ENCODE data around the gene C3orf18. TPM values are rescaled to one million over a fixed set of nuclear protein-coding genes. Genes with fewer than 3 reads are reported as not detected.

Gene C3orf18
- polyA plus RNA-seq, 4 donors = 1.1 to 3.9 (median 2.9) TPM

- no peaks in the 10 kb centered on the region for H3K9me3 ChIP-seq (ENCODE audit: control insufficient read depth in 2 of 2, insufficient read depth in 1 of 2, low read depth in 1 of 2, low read length in 1 of 2)
These were observed 32.7 kb upstream of the C3orf18 start for GRCh38 chr3:50600141-50600753.

GRCh38 chr3:50599716-50600118 is 32.2 kb upstream of the C3orf18 start:
- no peak overlapping the region for H3K4me3 ChIP-seq (ENCODE audit: low read depth in 1 of 3, low read length in 3 of 3)
- H3K9me3 ChIP-seq (ENCODE audit: control insufficient read depth in 2 of 2, insufficient read depth in 1 of 2, low read depth in 1 of 2, low read length in 1 of 2) = no peaks in the 10 kb centered on the region
- H3K4me1 ChIP-seq (ENCODE audit: control insufficient read depth in 3 of 3, insufficient read depth in 2 of 3, low read depth in 1 of 3, low read length in 2 of 3) = peaks cover 9 to 55% (median 21%) of the 10 kb centered on the region in 3 donors
- H3K27ac ChIP-seq (ENCODE audit: low read depth in 1 of 3, low read length in 2 of 3) = peak overlapping the region in 1 of 3 donors; percentile 35
- 80 to 83% (median 82%) methylated on average over 1 of the region's 1 CpG for WGBS, 3 donors
- FAIRE-seq (no peak), DNase-seq (no peak)
- H3K27me3 ChIP-seq (ENCODE audit: control insufficient read depth in 3 of 3, insufficient read depth in 3 of 3, low read length in 3 of 3) = no peaks in the 10 kb centered on the region
- peaks cover 0 to 39% (median 0%) of the 10 kb centered on the region in 3 donors for H3K36me3 ChIP-seq (ENCODE audit: control insufficient read depth in 3 of 3, insufficient read depth in 2 of 3, low read depth in 1 of 3, low read length in 3 of 3)

More at GRCh38 chr3:50600141-50600753, 32.7 kb upstream of the C3orf18 start:
- Histone ChIP-seq H3K27ac (ENCODE audit: low read depth in 1 of 3, low read length in 2 of 3) (peak overlapping the region; percentile 86 to 98 (median 97)), H3K36me3 (ENCODE audit: control insufficient read depth in 3 of 3, insufficient read depth in 2 of 3, low read depth in 1 of 3, low read length in 3 of 3) (peaks cover 0 to 44% (median 0%) of the 10 kb centered on the region in 3 donors), H3K27me3 (ENCODE audit: control insufficient read depth in 3 of 3, insufficient read depth in 3 of 3, low read length in 3 of 3) (no peaks in the 10 kb centered on the region), H3K4me3 (ENCODE audit: low read depth in 1 of 3, low read length in 3 of 3) (no peak overlapping the region), H3K4me1 (ENCODE audit: control insufficient read depth in 3 of 3, insufficient read depth in 2 of 3, low read depth in 1 of 3, low read length in 2 of 3) (peaks cover 9 to 57% (median 21%) of the 10 kb centered on the region in 3 donors)
- FAIRE-seq (no peak), DNase-seq (peak in 1 of 2 donors; percentile 27)
- WGBS, 3 donors = 53 to 72% (median 68%) methylated on average over 8 to 9 of the region's 9 CpGs

DNA sequence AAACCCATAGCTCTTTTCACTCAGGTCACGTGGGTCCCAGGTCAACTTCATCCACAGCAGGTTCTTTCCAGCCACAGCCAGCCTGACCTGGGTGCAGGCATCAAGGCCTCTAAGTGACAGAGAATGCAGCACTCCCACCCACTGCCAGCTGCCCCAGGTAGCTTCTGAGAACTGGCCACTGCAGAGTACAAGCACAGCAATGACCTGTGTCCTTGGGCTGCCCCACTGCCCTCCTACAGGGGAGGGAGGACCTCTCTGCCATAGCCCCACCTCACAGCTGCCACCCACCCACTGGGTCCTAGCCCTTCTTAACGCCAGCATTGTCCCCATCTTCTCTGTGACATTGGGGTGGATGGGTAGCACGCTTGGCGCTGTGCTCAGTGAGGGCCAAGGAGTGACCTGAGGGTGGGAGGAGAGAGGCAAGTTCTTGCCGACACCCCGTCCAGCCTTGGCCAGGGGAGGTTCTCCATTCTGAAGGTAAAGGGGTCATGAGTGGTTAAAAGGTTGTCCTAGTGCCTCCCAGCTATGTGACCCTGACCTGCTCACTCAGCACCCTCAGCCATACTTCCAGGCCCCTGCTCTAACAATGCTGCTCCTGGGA is 31.7 kb upstream of the C3orf18 start:
- no peak overlapping the region for H3K4me3 ChIP-seq (ENCODE audit: low read depth in 1 of 3, low read length in 3 of 3)
- 88 to 94% (median 92%) methylated on average over 6 of the region's 6 CpGs for WGBS, 3 donors
- DNase-seq (no peak), FAIRE-seq (no peak)
- H3K27ac ChIP-seq (ENCODE audit: low read depth in 1 of 3, low read length in 2 of 3) = no peak overlapping the region
- H3K36me3 ChIP-seq (ENCODE audit: control insufficient read depth in 3 of 3, insufficient read depth in 2 of 3, low read depth in 1 of 3, low read length in 3 of 3) = peaks cover 0 to 34% (median 0%) of the 10 kb centered on the region in 3 donors
- H3K27me3 ChIP-seq (ENCODE audit: control insufficient read depth in 3 of 3, insufficient read depth in 3 of 3, low read length in 3 of 3) = no peaks in the 10 kb centered on the region
- H3K4me1 ChIP-seq (ENCODE audit: control insufficient read depth in 3 of 3, insufficient read depth in 2 of 3, low read depth in 1 of 3, low read length in 2 of 3) = peaks cover 9 to 54% (median 21%) of the 10 kb centered on the region in 3 donors
- H3K9me3 ChIP-seq (ENCODE audit: control insufficient read depth in 2 of 2, insufficient read depth in 1 of 2, low read depth in 1 of 2, low read length in 1 of 2) = no peaks in the 10 kb centered on the region

GRCh38 chr3:50594253-50594785 is 26.8 kb upstream of the C3orf18 start:
- Histone ChIP-seq H3K36me3 (ENCODE audit: control insufficient read depth in 3 of 3, insufficient read depth in 2 of 3, low read depth in 1 of 3, low read length in 3 of 3) (peaks cover 0 to 5% (median 0%) of the 10 kb centered on the region in 3 donors), H3K4me3 (ENCODE audit: low read depth in 1 of 3, low read length in 3 of 3) (no peak overlapping the region), H3K27ac (ENCODE audit: low read depth in 1 of 3, low read length in 2 of 3) (no peak overlapping the region), H3K4me1 (ENCODE audit: control insufficient read depth in 3 of 3, insufficient read depth in 2 of 3, low read depth in 1 of 3, low read length in 2 of 3) (peaks cover 0 to 22% (median 3%) of the 10 kb centered on the region in 3 donors), H3K27me3 (ENCODE audit: control insufficient read depth in 3 of 3, insufficient read depth in 3 of 3, low read length in 3 of 3) (no peaks in the 10 kb centered on the region), H3K9me3 (ENCODE audit: control insufficient read depth in 2 of 2, insufficient read depth in 1 of 2, low read depth in 1 of 2, low read length in 1 of 2) (no peaks in the 10 kb centered on the region)
- 33 to 53% (median 41%) methylated on average over 2 of the region's 2 CpGs for WGBS, 3 donors
- FAIRE-seq = no peak
- DNase-seq = no peak

GRCh38 chr3:50592568-50592967 is 25.0 kb upstream of the C3orf18 start:
- no peak overlapping the region for H3K4me3 ChIP-seq (ENCODE audit: low read depth in 1 of 3, low read length in 3 of 3)
- DNase-seq (peak in 1 of 2 donors; percentile 27), FAIRE-seq (no peak)
- no peaks in the 10 kb centered on the region for H3K9me3 ChIP-seq (ENCODE audit: control insufficient read depth in 2 of 2, insufficient read depth in 1 of 2, low read depth in 1 of 2, low read length in 1 of 2)
- H3K27me3 ChIP-seq (ENCODE audit: control insufficient read depth in 3 of 3, insufficient read depth in 3 of 3, low read length in 3 of 3) = no peaks in the 10 kb centered on the region
- H3K4me1 ChIP-seq (ENCODE audit: control insufficient read depth in 3 of 3, insufficient read depth in 2 of 3, low read depth in 1 of 3, low read length in 2 of 3) = peaks cover 0 to 34% (median 3%) of the 10 kb centered on the region in 3 donors
- WGBS, 3 donors = 11 to 41% (median 29%) methylated on average over 5 of the region's 5 CpGs
- no peak overlapping the region for H3K27ac ChIP-seq (ENCODE audit: low read depth in 1 of 3, low read length in 2 of 3)
- H3K36me3 ChIP-seq (ENCODE audit: control insufficient read depth in 3 of 3, insufficient read depth in 2 of 3, low read depth in 1 of 3, low read length in 3 of 3) = no peaks in the 10 kb centered on the region

GRCh38 chr3:50591196-50591741 is 23.7 kb upstream of the C3orf18 start:
- Histone ChIP-seq H3K27me3 (ENCODE audit: control insufficient read depth in 3 of 3, insufficient read depth in 3 of 3, low read length in 3 of 3) (no peaks in the 10 kb centered on the region), H3K9me3 (ENCODE audit: control insufficient read depth in 2 of 2, insufficient read depth in 1 of 2, low read depth in 1 of 2, low read length in 1 of 2) (no peaks in the 10 kb centered on the region), H3K27ac (ENCODE audit: low read depth in 1 of 3, low read length in 2 of 3) (peak overlapping the region in 2 of 3 donors; percentile 9 to 15), H3K4me1 (ENCODE audit: control insufficient read depth in 3 of 3, insufficient read depth in 2 of 3, low read depth in 1 of 3, low read length in 2 of 3) (peaks cover 0 to 34% (median 3%) of the 10 kb centered on the region in 3 donors), H3K4me3 (ENCODE audit: low read depth in 1 of 3, low read length in 3 of 3) (no peak overlapping the region), H3K36me3 (ENCODE audit: control insufficient read depth in 3 of 3, insufficient read depth in 2 of 3, low read depth in 1 of 3, low read length in 3 of 3) (no peaks in the 10 kb centered on the region)
- FAIRE-seq (no peak), DNase-seq (no peak)
- WGBS, 3 donors = 49 to 57% (median 55%) methylated on average over 8 to 9 of the region's 9 CpGs

DNA sequence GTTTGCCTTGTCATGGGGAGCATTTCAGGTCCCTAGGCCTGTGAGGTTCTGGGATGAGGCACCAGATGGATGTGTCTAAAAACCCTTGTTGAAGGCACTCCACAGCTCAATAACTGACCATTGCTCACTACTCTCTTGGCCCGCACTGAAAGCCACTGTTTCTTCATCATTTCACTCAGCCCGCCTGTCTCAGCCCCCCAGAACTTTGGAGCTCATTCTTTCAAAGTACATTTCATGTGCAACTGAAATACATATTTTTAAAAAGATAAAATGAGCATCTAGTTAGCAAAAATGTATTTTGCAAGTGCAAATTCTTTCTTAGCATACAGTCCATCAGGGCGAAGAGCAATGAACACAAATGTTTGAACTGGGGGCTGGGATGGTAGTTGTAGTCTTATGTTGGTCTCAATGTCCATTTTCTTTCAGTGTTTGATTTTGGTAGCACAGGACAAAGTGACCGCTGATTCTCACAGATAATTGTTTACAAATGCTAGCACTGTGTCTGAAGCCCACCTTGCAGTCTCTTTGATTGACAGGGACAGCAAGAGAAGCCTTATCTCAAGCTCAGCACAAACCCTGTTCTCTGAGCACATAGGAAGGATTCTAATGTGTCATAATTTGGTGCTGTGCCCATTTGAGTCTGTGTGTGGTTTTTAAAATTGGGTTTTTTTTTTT is 21.3 kb upstream of the C3orf18 start:
- no peaks in the 10 kb centered on the region for H3K9me3 ChIP-seq (ENCODE audit: control insufficient read depth in 2 of 2, insufficient read depth in 1 of 2, low read depth in 1 of 2, low read length in 1 of 2)
- H3K4me1 ChIP-seq (ENCODE audit: control insufficient read depth in 3 of 3, insufficient read depth in 2 of 3, low read depth in 1 of 3, low read length in 2 of 3) = peaks cover 0 to 32% (median 3%) of the 10 kb centered on the region in 3 donors
- FAIRE-seq (no peak), DNase-seq (no peak)
- H3K36me3 ChIP-seq (ENCODE audit: control insufficient read depth in 3 of 3, insufficient read depth in 2 of 3, low read depth in 1 of 3, low read length in 3 of 3) = peaks cover 0 to 15% (median 0%) of the 10 kb centered on the region in 3 donors
- no peaks in the 10 kb centered on the region for H3K27me3 ChIP-seq (ENCODE audit: control insufficient read depth in 3 of 3, insufficient read depth in 3 of 3, low read length in 3 of 3)
- H3K4me3 ChIP-seq (ENCODE audit: low read depth in 1 of 3, low read length in 3 of 3) = no peak overlapping the region
- no peak overlapping the region for H3K27ac ChIP-seq (ENCODE audit: low read depth in 1 of 3, low read length in 2 of 3)
- WGBS, 3 donors = 76 to 85% (median 84%) methylated on average over 4 of the region's 4 CpGs

Data from small intestine (tissue), 7 donors.